ENCODE data around the gene SLC4A4.

Gene SLC4A4

GRCh38 chr4:71568131-71568530 lies 229.3 kb downstream of the SLC4A4 start:
- H2BK15ac ChIP-seq (ENCODE audit: low read length) = no peak overlapping the region
- DNase-seq (ENCODE audit: low spot score) = no peak
- no peaks in the 10 kb centered on the region for H3K9me3 ChIP-seq (replicated peaks in 1 of 2; ENCODE audit: control insufficient read depth in 2 of 2, insufficient read depth in 1 of 2, low read depth in 1 of 2, low read length in 2 of 2)
- H2BK12ac ChIP-seq (ENCODE audit: low read length) = no peak overlapping the region
- peaks cover 0 to 5% of the 10 kb centered on the region in 2 donors for H3K4me1 ChIP-seq (ENCODE audit: control insufficient read depth in 2 of 2, insufficient read depth in 1 of 2, low read depth in 1 of 2, low read length in 2 of 2)
- H4K8ac ChIP-seq (ENCODE audit: low read depth, low read length) = no peak overlapping the region
- no peaks in the 10 kb centered on the region for H3K27me3 ChIP-seq (ENCODE audit: control insufficient read depth in 3 of 3, insufficient read depth in 3 of 3, low read depth in 1 of 3, low read length in 3 of 3)
- H2AK5ac ChIP-seq (ENCODE audit: low read depth, low read length) = no peak overlapping the region
- no peak overlapping the region for H3K18ac ChIP-seq (ENCODE audit: low read length)
- no peak overlapping the region for H3K4ac ChIP-seq (ENCODE audit: low read length)
- H3K36me3 ChIP-seq (replicated peaks in 1 of 2; ENCODE audit: control insufficient read depth in 2 of 2, insufficient read depth in 2 of 2, low read length in 2 of 2) = no peaks in the 10 kb centered on the region
- H2BK5ac ChIP-seq (ENCODE audit: low read length) = no peak overlapping the region
- H3K4me3 ChIP-seq (ENCODE audit: low read length in 2 of 2) = no peak overlapping the region
- no peak overlapping the region for H3K4me2 ChIP-seq (ENCODE audit: insufficient read depth, low read length, poor library complexity, severe bottlenecking)
- H3K79me1 ChIP-seq (ENCODE audit: low read depth, low read length) = no peaks in the 10 kb centered on the region
- H2AFZ ChIP-seq (ENCODE audit: low read length) = no peak overlapping the region
- H2BK120ac ChIP-seq (ENCODE audit: low read depth, low read length) = no peak overlapping the region
- WGBS, 2 donors (ENCODE audit: extremely low coverage in 2 of 2, insufficient read length in 2 of 2, insufficient replicate concordance in 1 of 2) = no CpG with 5 or more reads among the region's 1 CpG
- H3K27ac ChIP-seq (replicated peaks; ENCODE audit: low read length) = no peak overlapping the region
- no peak overlapping the region for H4K91ac ChIP-seq (ENCODE audit: low read depth, low read length, poor library complexity)
- H3K9ac ChIP-seq (ENCODE audit: low read depth, low read length, poor library complexity) = no peak overlapping the region
- H3K23ac ChIP-seq (ENCODE audit: low read depth, low read length, poor library complexity) = no peak overlapping the region
- H3K14ac ChIP-seq (ENCODE audit: low read length) = no peak overlapping the region

- no CpG with 5 or more reads among the region's 3 CpGs for WGBS, 2 donors (ENCODE audit: extremely low coverage in 2 of 2, insufficient read length in 2 of 2, insufficient replicate concordance in 1 of 2)
- no peak overlapping the region for H4K8ac ChIP-seq (ENCODE audit: low read depth, low read length)
- no peak overlapping the region for H2BK12ac ChIP-seq (ENCODE audit: low read length)
- no peak overlapping the region for H3K14ac ChIP-seq (ENCODE audit: low read length)
- peaks cover 0 to 5% of the 10 kb centered on the region in 2 donors for H3K4me1 ChIP-seq (ENCODE audit: control insufficient read depth in 2 of 2, insufficient read depth in 1 of 2, low read depth in 1 of 2, low read length in 2 of 2)
- no peak overlapping the region for H3K4me3 ChIP-seq (ENCODE audit: low read length in 2 of 2)
- no peak for DNase-seq (ENCODE audit: low spot score)
- no peak overlapping the region for H2AK5ac ChIP-seq (ENCODE audit: low read depth, low read length)
- H3K18ac ChIP-seq (ENCODE audit: low read length) = no peak overlapping the region
- H3K27me3 ChIP-seq (ENCODE audit: control insufficient read depth in 3 of 3, insufficient read depth in 3 of 3, low read depth in 1 of 3, low read length in 3 of 3) = no peaks in the 10 kb centered on the region
- H3K9ac ChIP-seq (ENCODE audit: low read depth, low read length, poor library complexity) = no peak overlapping the region
- no peak overlapping the region for H4K91ac ChIP-seq (ENCODE audit: low read depth, low read length, poor library complexity)
- no peaks in the 10 kb centered on the region for H3K9me3 ChIP-seq (replicated peaks in 1 of 2; ENCODE audit: control insufficient read depth in 2 of 2, insufficient read depth in 1 of 2, low read depth in 1 of 2, low read length in 2 of 2)
- H2BK120ac ChIP-seq (ENCODE audit: low read depth, low read length) = no peak overlapping the region
- no peak overlapping the region for H2BK15ac ChIP-seq (ENCODE audit: low read length)
- H3K23ac ChIP-seq (ENCODE audit: low read depth, low read length, poor library complexity) = no peak overlapping the region
- H2AFZ ChIP-seq (ENCODE audit: low read length) = peak overlapping the region; percentile 36
- H3K4ac ChIP-seq (ENCODE audit: low read length) = no peak overlapping the region
- H2BK5ac ChIP-seq (ENCODE audit: low read length) = no peak overlapping the region
- H3K79me1 ChIP-seq (ENCODE audit: low read depth, low read length) = no peaks in the 10 kb centered on the region
- no peak overlapping the region for H3K4me2 ChIP-seq (ENCODE audit: insufficient read depth, low read length, poor library complexity, severe bottlenecking)
- no peaks in the 10 kb centered on the region for H3K36me3 ChIP-seq (replicated peaks in 1 of 2; ENCODE audit: control insufficient read depth in 2 of 2, insufficient read depth in 2 of 2, low read length in 2 of 2)
- H3K27ac ChIP-seq (replicated peaks; ENCODE audit: low read length) = no peak overlapping the region
These were observed 231.7 kb downstream of the SLC4A4 start for GRCh38 chr4:71570492-71570891.

- no peaks in the 10 kb centered on the region for H3K27me3 ChIP-seq (ENCODE audit: control insufficient read depth in 3 of 3, insufficient read depth in 3 of 3, low read depth in 1 of 3, low read length in 3 of 3)
- H3K36me3 ChIP-seq (replicated peaks in 1 of 2; ENCODE audit: control insufficient read depth in 2 of 2, insufficient read depth in 2 of 2, low read length in 2 of 2) = no peaks in the 10 kb centered on the region
- no peak overlapping the region for H3K27ac ChIP-seq (replicated peaks; ENCODE audit: low read length)
- H3K4me2 ChIP-seq (ENCODE audit: insufficient read depth, low read length, poor library complexity, severe bottlenecking) = no peak overlapping the region
- DNase-seq (ENCODE audit: low spot score) = no peak
- no peak overlapping the region for H3K18ac ChIP-seq (ENCODE audit: low read length)
- no peak overlapping the region for H3K14ac ChIP-seq (ENCODE audit: low read length)
- H3K4me1 ChIP-seq (ENCODE audit: control insufficient read depth in 2 of 2, insufficient read depth in 1 of 2, low read depth in 1 of 2, low read length in 2 of 2) = peaks cover 0 to 5% of the 10 kb centered on the region in 2 donors
- no peak overlapping the region for H2BK5ac ChIP-seq (ENCODE audit: low read length)
- H3K23ac ChIP-seq (ENCODE audit: low read depth, low read length, poor library complexity) = no peak overlapping the region
- H2AFZ ChIP-seq (ENCODE audit: low read length) = no peak overlapping the region
- H2BK12ac ChIP-seq (ENCODE audit: low read length) = no peak overlapping the region
- no peak overlapping the region for H2BK15ac ChIP-seq (ENCODE audit: low read length)
- no peak overlapping the region for H4K8ac ChIP-seq (ENCODE audit: low read depth, low read length)
- no peaks in the 10 kb centered on the region for H3K9me3 ChIP-seq (replicated peaks in 1 of 2; ENCODE audit: control insufficient read depth in 2 of 2, insufficient read depth in 1 of 2, low read depth in 1 of 2, low read length in 2 of 2)
- no CpG with 5 or more reads among the region's 3 CpGs for WGBS, 2 donors (ENCODE audit: extremely low coverage in 2 of 2, insufficient read length in 2 of 2, insufficient replicate concordance in 1 of 2)
- H2BK120ac ChIP-seq (ENCODE audit: low read depth, low read length) = no peak overlapping the region
- H4K91ac ChIP-seq (ENCODE audit: low read depth, low read length, poor library complexity) = no peak overlapping the region
- no peak overlapping the region for H3K4ac ChIP-seq (ENCODE audit: low read length)
- no peak overlapping the region for H3K4me3 ChIP-seq (ENCODE audit: low read length in 2 of 2)
- H3K79me1 ChIP-seq (ENCODE audit: low read depth, low read length) = no peaks in the 10 kb centered on the region
- no peak overlapping the region for H2AK5ac ChIP-seq (ENCODE audit: low read depth, low read length)
- H3K9ac ChIP-seq (ENCODE audit: low read depth, low read length, poor library complexity) = no peak overlapping the region
These were observed 232.5 kb downstream of the SLC4A4 start for GRCh38 chr4:71571346-71571745.

- H3K36me3 ChIP-seq (replicated peaks in 1 of 2; ENCODE audit: control insufficient read depth in 2 of 2, insufficient read depth in 2 of 2, low read length in 2 of 2) = no peaks in the 10 kb centered on the region
- H4K91ac ChIP-seq (ENCODE audit: low read depth, low read length, poor library complexity) = no peak overlapping the region
- no peaks in the 10 kb centered on the region for H3K27me3 ChIP-seq (ENCODE audit: control insufficient read depth in 3 of 3, insufficient read depth in 3 of 3, low read depth in 1 of 3, low read length in 3 of 3)
- no peak overlapping the region for H2BK12ac ChIP-seq (ENCODE audit: low read length)
- no peaks in the 10 kb centered on the region for H3K4me1 ChIP-seq (ENCODE audit: control insufficient read depth in 2 of 2, insufficient read depth in 1 of 2, low read depth in 1 of 2, low read length in 2 of 2)
- no CpG with 5 or more reads among the region's 3 CpGs for WGBS, 2 donors (ENCODE audit: extremely low coverage in 2 of 2, insufficient read length in 2 of 2, insufficient replicate concordance in 1 of 2)
- no peak for DNase-seq (ENCODE audit: low spot score)
- H2BK120ac ChIP-seq (ENCODE audit: low read depth, low read length) = no peak overlapping the region
- H3K4ac ChIP-seq (ENCODE audit: low read length) = no peak overlapping the region
- no peak overlapping the region for H3K4me2 ChIP-seq (ENCODE audit: insufficient read depth, low read length, poor library complexity, severe bottlenecking)
- no peak overlapping the region for H2BK5ac ChIP-seq (ENCODE audit: low read length)
- H4K8ac ChIP-seq (ENCODE audit: low read depth, low read length) = no peak overlapping the region
- no peak overlapping the region for H3K4me3 ChIP-seq (ENCODE audit: low read length in 2 of 2)
- H3K14ac ChIP-seq (ENCODE audit: low read length) = no peak overlapping the region
- H3K23ac ChIP-seq (ENCODE audit: low read depth, low read length, poor library complexity) = no peak overlapping the region
- no peak overlapping the region for H3K18ac ChIP-seq (ENCODE audit: low read length)
- no peak overlapping the region for H3K27ac ChIP-seq (replicated peaks; ENCODE audit: low read length)
- H2BK15ac ChIP-seq (ENCODE audit: low read length) = no peak overlapping the region
- no peaks in the 10 kb centered on the region for H3K79me1 ChIP-seq (ENCODE audit: low read depth, low read length)
- H2AFZ ChIP-seq (ENCODE audit: low read length) = no peak overlapping the region
- no peak overlapping the region for H3K9ac ChIP-seq (ENCODE audit: low read depth, low read length, poor library complexity)
- no peaks in the 10 kb centered on the region for H3K9me3 ChIP-seq (replicated peaks in 1 of 2; ENCODE audit: control insufficient read depth in 2 of 2, insufficient read depth in 1 of 2, low read depth in 1 of 2, low read length in 2 of 2)
- H2AK5ac ChIP-seq (ENCODE audit: low read depth, low read length) = no peak overlapping the region
These were observed 245.2 kb downstream of the SLC4A4 start for GRCh38 chr4:71583971-71584370.

Data from neuronal stem cell (in vitro differentiated cells).